DND-41 (cell line): ENCODE data around the gene PSPH.

Source experiments
- ATAC-seq: fragments of 200-7000 bp; cut with Tn5 transposase; 3 replicates; pipeline ENCODE4 v1.9.1; 2021; ENCODE audit warnings: low read depth; ENCODE audit not compliant: insufficient read depth
- DNase-seq: peaks from one replicate; pipeline ENCODE4 v3.0.0-alpha.2; 2020
- H2AFZ ChIP-seq: 2 replicates; pipeline ENCODE4 v1.6.0; 2012; ENCODE audit warnings: low read depth, low read length
- H3K27ac ChIP-seq: 2 replicates; pipeline ENCODE4 v1.5.1; 2012; ENCODE audit warnings: low read length, inconsistent platforms
- H3K27me3 ChIP-seq: fragments of 200-600 bp; sonication (generic); 2 replicates; pipeline ENCODE4 v1.6.0; 2012; ENCODE audit warnings: low read length, mild to moderate bottlenecking, inconsistent platforms; ENCODE audit not compliant: insufficient read depth, poor library complexity
- H3K36me3 ChIP-seq: 2 replicates; pipeline ENCODE4 v1.5.1; 2012; ENCODE audit warnings: low read length, inconsistent platforms; ENCODE audit not compliant: insufficient read depth
- H3K4me1 ChIP-seq: 2 replicates; pipeline ENCODE4 v1.5.1; 2012; ENCODE audit warnings: mild to moderate bottlenecking, low read length; ENCODE audit not compliant: insufficient read depth
- H3K4me2 ChIP-seq: 2 replicates; pipeline ENCODE4 v1.6.0; 2012; ENCODE audit warnings: mild to moderate bottlenecking, moderate library complexity, low read length, inconsistent platforms; ENCODE audit not compliant: insufficient read depth
- H3K4me3 ChIP-seq, 2 experiments: fragments of 200-600 bp in 1 of 2; shearing (Covaris generic) in 1 of 2; 2 replicates each; pipeline ENCODE4 v1.5.1; 2012 to 2016; ENCODE audit warnings: inconsistent platforms in 2 of 2, low read length in 2 of 2, mild to moderate bottlenecking in 2 of 2, low read depth in 1 of 2, moderate library complexity in 1 of 2
- H3K79me2 ChIP-seq: 2 replicates; pipeline ENCODE4 v1.6.0; 2012; ENCODE audit warnings: low read length, inconsistent platforms; ENCODE audit not compliant: insufficient read depth
- H3K9ac ChIP-seq: 2 replicates; pipeline ENCODE4 v1.6.0; 2012; ENCODE audit warnings: low read depth, mild to moderate bottlenecking, inconsistent platforms, low read length, moderate library complexity
- H3K9me3 ChIP-seq: 2 replicates; pipeline ENCODE4 v1.5.1; 2012; ENCODE audit warnings: low read length, moderate library complexity, mild to moderate bottlenecking, inconsistent platforms; ENCODE audit not compliant: insufficient read depth, severe bottlenecking
- H4K20me1 ChIP-seq: 2 replicates; pipeline ENCODE4 v1.6.0; 2012; ENCODE audit warnings: low read length; ENCODE audit not compliant: insufficient read depth
- CTCF ChIP-seq: IDR thresholded peaks from 2 replicates; pipeline ENCODE4 v1.5.1; 2012; ENCODE audit warnings: borderline replicate concordance, low read length, moderate library complexity, mild to moderate bottlenecking; ENCODE audit not compliant: poor library complexity, severe bottlenecking; ENCODE audit errors: extremely low read depth
- EZH2 ChIP-seq: IDR thresholded peaks from 3 replicates; pipeline ENCODE4 v1.6.1; 2012; ENCODE audit warnings: borderline replicate concordance, low read depth, mild to moderate bottlenecking, moderate library complexity, low read length, inconsistent platforms; ENCODE audit not compliant: severe bottlenecking

PSPH gene

GRCh38 chr7:56063500-56063881 is 12.2 kb upstream of the PSPH start:
- Histone ChIP-seq H3K79me2 (peaks cover 67% of the 10 kb centered on the region), H3K9ac (peak overlapping the region; percentile 72), H3K36me3 (peaks cover 63% of the 10 kb centered on the region), H3K4me1 (peaks cover 53% of the 10 kb centered on the region), H2AFZ (peak overlapping the region; percentile 79), H3K9me3 (no peaks in the 10 kb centered on the region), H3K27me3 (no peaks in the 10 kb centered on the region), H3K27ac (peak overlapping the region; percentile 89), H3K4me2 (peak overlapping the region; percentile 65), H3K4me3 (peak overlapping the region in 1 of 2 experiments; percentile 80; a peak in 3 of 4 replicates), H4K20me1 (peaks cover 19% of the 10 kb centered on the region)
- DNase-seq, result no peak
- ATAC-seq, result peak; percentile 2; the same call in 1 of the 3 replicates
- TF ChIP-seq CTCF, result no peak
- no peak for TF ChIP-seq EZH2

GRCh38 chr7:56062382-56062781 is 11.1 kb upstream of the PSPH start:
- peaks cover 69% of the 10 kb centered on the region for H3K36me3 ChIP-seq
- H3K9ac ChIP-seq, result no peak overlapping the region
- peaks cover 19% of the 10 kb centered on the region for H4K20me1 ChIP-seq
- H3K9me3 ChIP-seq, result no peaks in the 10 kb centered on the region
- 0 out of 2 replicates have a peak overlapping the region, but pooled peaks have one; percentile 65 for H3K4me2 ChIP-seq
- no peak overlapping the region for H3K4me3 ChIP-seq
- H3K27me3 ChIP-seq, result no peaks in the 10 kb centered on the region
- peaks cover 68% of the 10 kb centered on the region for H3K79me2 ChIP-seq
- no peak for DNase-seq
- peaks cover 64% of the 10 kb centered on the region for H3K4me1 ChIP-seq
- H3K27ac ChIP-seq, result no peak overlapping the region
- H2AFZ ChIP-seq, result no peak overlapping the region
- TF ChIP-seq EZH2, result no peak
- no peak for TF ChIP-seq CTCF
- no peak for ATAC-seq

GRCh38 chr7:56053993-56054392 is 2.7 kb upstream of the PSPH start:
- ATAC-seq (no peak), DNase-seq (no peak)
- Histone ChIP-seq H3K27ac (no peak overlapping the region), H3K9ac (peak overlapping the region; percentile 92), H3K4me3 (peak overlapping the region in 1 of 2 experiments; percentile 22; a peak in 1 of 4 replicates), H3K79me2 (peaks cover 90% of the 10 kb centered on the region), H4K20me1 (peaks cover 6% of the 10 kb centered on the region), H3K36me3 (peaks cover 70% of the 10 kb centered on the region), H3K4me1 (peaks cover 74% of the 10 kb centered on the region), H3K4me2 (peak overlapping the region; percentile 82; the same call in 1 of the 2 replicates), H2AFZ (no peak overlapping the region), H3K9me3 (no peaks in the 10 kb centered on the region), H3K27me3 (no peaks in the 10 kb centered on the region)
- TF ChIP-seq CTCF, result no peak
- TF ChIP-seq EZH2, result no peak

- TF ChIP-seq CTCF (no peak), EZH2 (no peak)
- Histone ChIP-seq H3K27ac (peak overlapping the region; percentile 95), H3K4me2 (peak overlapping the region; percentile 82), H2AFZ (no peak overlapping the region), H3K4me3 (peak overlapping the region in 1 of 2 experiments; percentile 97; a peak in 2 of 4 replicates), H3K79me2 (peaks cover 90% of the 10 kb centered on the region), H3K4me1 (peaks cover 68% of the 10 kb centered on the region), H3K36me3 (peaks cover 64% of the 10 kb centered on the region), H3K27me3 (no peaks in the 10 kb centered on the region), H3K9ac (peak overlapping the region; percentile 92), H4K20me1 (peaks cover 5% of the 10 kb centered on the region), H3K9me3 (no peaks in the 10 kb centered on the region)
- ATAC-seq (no peak), DNase-seq (no peak)
These were observed 2.1 kb upstream of the PSPH start for GRCh38 chr7:56053379-56053778.
